Mesenchymal stem cell (in vitro differentiated cells and primary cell): Measurements from ENCODE around the gene ZDHHC24.

Experiments used
- DNase-seq: peaks from one replicate; pipeline ENCODE4 v3.0.0-alpha.2; 2013
- H2AFZ ChIP-seq: one replicate; pipeline ENCODE4 v1.6.1; 2013; ENCODE audit warnings: low read depth, mild to moderate bottlenecking, control low read depth, inconsistent platforms, low read length, moderate library complexity
- H2AK5ac ChIP-seq: 2 replicates; pipeline ENCODE4 v1.6.1; 2013; ENCODE audit warnings: low read length, moderate library complexity, mild to moderate bottlenecking, inconsistent platforms; ENCODE audit not compliant: severe bottlenecking
- H2BK120ac ChIP-seq: one replicate; pipeline ENCODE4 v1.6.1; 2013; ENCODE audit warnings: low read depth, mild to moderate bottlenecking, inconsistent platforms, low read length, moderate library complexity
- H2BK12ac ChIP-seq, 2 experiments: one replicate each; pipeline ENCODE4 v1.6.1; 2013; ENCODE audit warnings: inconsistent platforms in 2 of 2, low read length in 2 of 2, mild to moderate bottlenecking in 2 of 2, moderate library complexity in 2 of 2, control low read depth in 1 of 2
- H2BK15ac ChIP-seq: one replicate; pipeline ENCODE4 v1.6.1; 2013; ENCODE audit warnings: mild to moderate bottlenecking, low read depth, inconsistent platforms; ENCODE audit not compliant: poor library complexity, severe bottlenecking
- H2BK5ac ChIP-seq: 2 replicates; pipeline ENCODE4 v1.6.1; 2013; ENCODE audit warnings: low read depth, mild to moderate bottlenecking, low read length, control low read depth, inconsistent platforms; ENCODE audit not compliant: poor library complexity, severe bottlenecking
- H3K14ac ChIP-seq, 2 experiments: one replicate each; pipeline ENCODE4 v1.6.1; 2013; ENCODE audit warnings: inconsistent platforms in 2 of 2, low read length in 2 of 2, control low read depth in 1 of 2, mild to moderate bottlenecking in 1 of 2, moderate library complexity in 1 of 2
- H3K18ac ChIP-seq, 2 experiments: one replicate each; pipeline ENCODE4 v1.6.1; 2013; ENCODE audit warnings: inconsistent platforms in 2 of 2, low read length in 2 of 2, control low read depth in 1 of 2, low read depth in 1 of 2, mild to moderate bottlenecking in 1 of 2
- H3K23ac ChIP-seq, 2 experiments: one replicate each; pipeline ENCODE4 v1.6.1; 2013; ENCODE audit warnings: inconsistent platforms in 2 of 2, low read length in 2 of 2, mild to moderate bottlenecking in 2 of 2, moderate library complexity in 2 of 2, control low read depth in 1 of 2
- H3K27ac ChIP-seq: 2 replicates; pipeline ENCODE4 v1.5.1; 2013; ENCODE audit warnings: mild to moderate bottlenecking, moderate library complexity, low read length, control low read depth, inconsistent platforms; ENCODE audit not compliant: poor library complexity, severe bottlenecking
- H3K27me3 ChIP-seq, 2 experiments: 2 replicates each; pipeline versions ENCODE4 v1.6.1 to v1.7.0; 2013; ENCODE audit warnings: low read length in 2 of 2, mild to moderate bottlenecking in 2 of 2, moderate library complexity in 2 of 2, control low read depth in 1 of 2, inconsistent platforms in 1 of 2; ENCODE audit not compliant: control insufficient read depth in 1 of 2, insufficient read depth in 1 of 2
- H3K36me3 ChIP-seq, 2 experiments: 2 replicates each; pipeline versions ENCODE4 v1.6.1 to v1.7.0; 2013; ENCODE audit warnings: low read length in 2 of 2, control low read depth in 1 of 2, inconsistent platforms in 1 of 2, low read depth in 1 of 2, mild to moderate bottlenecking in 1 of 2; ENCODE audit not compliant: insufficient read depth in 2 of 2, control insufficient read depth in 1 of 2
- H3K4ac ChIP-seq, 2 experiments: one replicate each; pipeline ENCODE4 v1.6.1; 2013; ENCODE audit warnings: inconsistent platforms in 2 of 2, low read length in 2 of 2, mild to moderate bottlenecking in 2 of 2, moderate library complexity in 2 of 2, control low read depth in 1 of 2, low read depth in 1 of 2
- H3K4me1 ChIP-seq: 2 replicates; pipeline ENCODE4 v1.6.1; 2013; ENCODE audit warnings: low read depth, low read length, control low read depth; ENCODE audit not compliant: control insufficient read depth, insufficient read depth
- H3K4me2 ChIP-seq: 2 replicates; pipeline ENCODE4 v1.6.1; 2013; ENCODE audit warnings: low read length, mild to moderate bottlenecking, inconsistent platforms; ENCODE audit not compliant: poor library complexity, severe bottlenecking
- H3K4me3 ChIP-seq, 2 experiments: 2 replicates each; pipeline versions ENCODE4 v1.5.1 to v1.7.0; 2013; ENCODE audit warnings: low read length in 2 of 2, mild to moderate bottlenecking in 2 of 2, control low read depth in 1 of 2, low read depth in 1 of 2; ENCODE audit not compliant: insufficient read depth in 1 of 2
- H3K79me1 ChIP-seq: replicated peaks from 2 replicates; pipeline ENCODE4 v1.6.1; 2013; ENCODE audit warnings: mild to moderate bottlenecking, control low read depth, low read length, inconsistent platforms; ENCODE audit not compliant: poor library complexity, severe bottlenecking
- H3K9ac ChIP-seq: 2 replicates; pipeline ENCODE4 v1.7.0; 2013; ENCODE audit warnings: mild to moderate bottlenecking, low read length, moderate library complexity
- H3K9me3 ChIP-seq: 2 replicates; pipeline ENCODE4 v1.7.0; 2013; ENCODE audit warnings: mild to moderate bottlenecking, low read length; ENCODE audit not compliant: control insufficient read depth
- H4K8ac ChIP-seq: one replicate; pipeline ENCODE4 v1.6.1; 2013; ENCODE audit warnings: inconsistent platforms, mild to moderate bottlenecking, low read length, moderate library complexity
- H4K91ac ChIP-seq: one replicate; pipeline ENCODE4 v1.6.1; 2013; ENCODE audit warnings: mild to moderate bottlenecking, low read length, inconsistent platforms
- WGBS: methylation state at CpG from one replicate; pipeline ENCODE4 v1.1.7; 2013; ENCODE audit warnings: mixed read lengths; 5-methylcytosine and 5-hydroxymethylcytosine counted together

The ZDHHC24 gene

GRCh38 chr11:66478729-66479393 lies 67.0 kb downstream of the ZDHHC24 start:
- peaks cover 16% of the 10 kb centered on the region for H3K4me1 ChIP-seq
- peaks cover 35 to 38% of the 10 kb centered on the region in 2 experiments for H3K36me3 ChIP-seq
- no peaks in the 10 kb centered on the region for H3K27me3 ChIP-seq
- H2AFZ ChIP-seq: no peak overlapping the region
- H2BK120ac ChIP-seq: no peak overlapping the region
- peak overlapping the region; percentile 99 for H3K9ac ChIP-seq
- H3K14ac ChIP-seq: no peak overlapping the region
- peak overlapping the region; percentile 37 for H4K91ac ChIP-seq
- H3K4me3 ChIP-seq: peak overlapping the region; percentile 73 to 96
- H2AK5ac ChIP-seq: no peak overlapping the region
- H3K4ac ChIP-seq: peak overlapping the region in 1 of 2 experiments; percentile 97
- peaks cover 25% of the 10 kb centered on the region for H3K79me1 ChIP-seq
- H2BK5ac ChIP-seq: no peak overlapping the region
- no peak overlapping the region for H2BK15ac ChIP-seq
- H3K9me3 ChIP-seq: no peaks in the 10 kb centered on the region
- peak overlapping the region; percentile 94 for H4K8ac ChIP-seq
- H3K23ac ChIP-seq: no peak overlapping the region
- H3K27ac ChIP-seq: peak overlapping the region; percentile 96
- peak overlapping the region; percentile 46 to 84 for H3K18ac ChIP-seq
- WGBS: 49% methylated on average over 5 of the region's 8 CpGs
- H2BK12ac ChIP-seq: no peak overlapping the region
- H3K4me2 ChIP-seq: peak overlapping the region; percentile 82
- DNase-seq: no peak

GRCh38 chr11:66477263-66478201 lies 68.3 kb downstream of the ZDHHC24 start:
- Histone ChIP-seq H3K4me3 (no peak overlapping the region), H2AFZ (no peak overlapping the region), H3K14ac (no peak overlapping the region), H3K4ac (no peak overlapping the region), H4K8ac (peak overlapping the region; percentile 19), H2BK5ac (no peak overlapping the region), H2AK5ac (no peak overlapping the region), H3K4me1 (peaks cover 16% of the 10 kb centered on the region), H2BK12ac (no peak overlapping the region), H3K23ac (no peak overlapping the region), H3K18ac (no peak overlapping the region), H3K4me2 (no peak overlapping the region), H3K79me1 (peaks cover 25% of the 10 kb centered on the region), H4K91ac (no peak overlapping the region), H3K27ac (no peak overlapping the region), H2BK120ac (no peak overlapping the region), H3K36me3 (peaks cover 37 to 45% of the 10 kb centered on the region in 2 experiments), H3K9ac (no peak overlapping the region), H3K27me3 (no peaks in the 10 kb centered on the region), H3K9me3 (no peaks in the 10 kb centered on the region), H2BK15ac (no peak overlapping the region)
- 91% methylated on average over 11 of the region's 11 CpGs for WGBS
- no peak for DNase-seq

- Histone ChIP-seq H3K27ac (no peak overlapping the region), H3K9me3 (no peaks in the 10 kb centered on the region), H2BK120ac (no peak overlapping the region), H3K4ac (no peak overlapping the region), H3K4me3 (no peak overlapping the region), H3K27me3 (no peaks in the 10 kb centered on the region), H4K8ac (no peak overlapping the region), H2AK5ac (no peak overlapping the region), H3K4me1 (peaks cover 12% of the 10 kb centered on the region), H3K9ac (no peak overlapping the region), H3K18ac (no peak overlapping the region), H2AFZ (no peak overlapping the region), H3K36me3 (peaks cover 39 to 47% of the 10 kb centered on the region in 2 experiments), H2BK5ac (no peak overlapping the region), H2BK15ac (no peak overlapping the region), H3K79me1 (peaks cover 22% of the 10 kb centered on the region), H3K14ac (no peak overlapping the region), H3K4me2 (no peak overlapping the region), H4K91ac (no peak overlapping the region), H3K23ac (no peak overlapping the region), H2BK12ac (no peak overlapping the region)
- DNase-seq: no peak
- WGBS: 79% methylated on average over 9 of the region's 9 CpGs
Observed at GRCh38 chr11:66476841-66477251, 69.0 kb downstream of the ZDHHC24 start.

GRCh38 chr11:66476173-66476840 lies 69.5 kb downstream of the ZDHHC24 start:
- H3K4me1 ChIP-seq: peaks cover 12% of the 10 kb centered on the region
- H2BK120ac ChIP-seq: no peak overlapping the region
- no peak for DNase-seq
- peaks cover 20% of the 10 kb centered on the region for H3K79me1 ChIP-seq
- no peak overlapping the region for H3K4me3 ChIP-seq
- no peak overlapping the region for H2BK5ac ChIP-seq
- H3K27me3 ChIP-seq: no peaks in the 10 kb centered on the region
- no peak overlapping the region for H3K14ac ChIP-seq
- peaks cover 42 to 47% of the 10 kb centered on the region in 2 experiments for H3K36me3 ChIP-seq
- H3K4me2 ChIP-seq: no peak overlapping the region
- H3K9me3 ChIP-seq: no peaks in the 10 kb centered on the region
- no peak overlapping the region for H2AFZ ChIP-seq
- no peak overlapping the region for H3K4ac ChIP-seq
- no peak overlapping the region for H2BK15ac ChIP-seq
- H4K8ac ChIP-seq: no peak overlapping the region
- H3K27ac ChIP-seq: no peak overlapping the region
- H3K18ac ChIP-seq: no peak overlapping the region
- no peak overlapping the region for H4K91ac ChIP-seq
- H2BK12ac ChIP-seq: no peak overlapping the region
- H3K23ac ChIP-seq: no peak overlapping the region
- 96% methylated on average over 10 of the region's 10 CpGs for WGBS
- no peak overlapping the region for H3K9ac ChIP-seq
- H2AK5ac ChIP-seq: no peak overlapping the region
